Ecto neural progenitor cell (in vitro differentiated cells): ENCODE measurements around the gene ACSL3.
"Not testable (repeated sequence)": the region's sequence is repeated elsewhere in the genome, so short reads cannot be mapped to it uniquely, and the experiment has no call there.

Experiments
- DNase-seq: peaks from one replicate; pipeline ENCODE4 v3.0.0-alpha.2; 2018; ENCODE audit warnings: low spot score

Gene ACSL3

DNA sequence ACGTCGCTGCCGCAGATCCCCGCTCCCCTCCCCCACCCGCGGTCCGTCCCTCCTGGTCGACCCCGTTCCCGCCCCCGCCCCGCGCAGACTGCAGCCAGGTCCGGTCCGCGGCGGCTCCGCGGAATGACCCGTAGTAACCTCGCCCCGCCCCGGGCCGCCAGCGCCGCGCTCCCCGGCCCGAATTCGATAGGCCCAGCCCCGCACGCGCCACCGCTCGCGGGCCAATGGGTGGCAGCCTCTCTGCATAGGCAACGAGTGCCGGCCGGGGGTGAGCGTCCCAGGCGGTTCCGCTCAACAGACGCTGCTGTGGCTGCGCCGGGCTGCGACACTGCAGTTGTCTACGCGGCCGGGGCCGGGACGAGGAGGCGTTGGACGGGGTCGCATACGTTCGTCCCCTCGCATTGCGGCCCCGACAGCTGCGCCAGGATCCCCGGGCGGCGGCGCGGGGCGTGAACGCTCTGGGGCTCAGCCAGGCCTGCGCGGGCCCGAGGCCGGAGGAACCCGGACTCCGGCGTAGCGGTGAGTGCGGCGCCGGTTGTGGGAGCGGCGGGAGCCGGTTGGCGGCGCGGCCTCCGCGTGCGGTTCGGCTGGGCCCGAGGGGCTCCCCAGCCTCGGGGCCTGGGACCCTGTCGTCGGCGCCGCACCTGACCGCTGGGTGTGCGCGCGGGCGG is at the start of gene ACSL3:
ACSL3 (plus strand) TSS at position 297 of the 671 bp plus-strand sequence. CDS start 47,737 bp downstream, outside the sequence.
- DNase-seq: peak; percentile 99

GRCh38 chr2:222811828-222812227 is 49.0 kb upstream of the ACSL3 start:
- DNase-seq: no peak

- no peak for DNase-seq
These were observed 47.5 kb upstream of the ACSL3 start for GRCh38 chr2:222813177-222813843.

DNA sequence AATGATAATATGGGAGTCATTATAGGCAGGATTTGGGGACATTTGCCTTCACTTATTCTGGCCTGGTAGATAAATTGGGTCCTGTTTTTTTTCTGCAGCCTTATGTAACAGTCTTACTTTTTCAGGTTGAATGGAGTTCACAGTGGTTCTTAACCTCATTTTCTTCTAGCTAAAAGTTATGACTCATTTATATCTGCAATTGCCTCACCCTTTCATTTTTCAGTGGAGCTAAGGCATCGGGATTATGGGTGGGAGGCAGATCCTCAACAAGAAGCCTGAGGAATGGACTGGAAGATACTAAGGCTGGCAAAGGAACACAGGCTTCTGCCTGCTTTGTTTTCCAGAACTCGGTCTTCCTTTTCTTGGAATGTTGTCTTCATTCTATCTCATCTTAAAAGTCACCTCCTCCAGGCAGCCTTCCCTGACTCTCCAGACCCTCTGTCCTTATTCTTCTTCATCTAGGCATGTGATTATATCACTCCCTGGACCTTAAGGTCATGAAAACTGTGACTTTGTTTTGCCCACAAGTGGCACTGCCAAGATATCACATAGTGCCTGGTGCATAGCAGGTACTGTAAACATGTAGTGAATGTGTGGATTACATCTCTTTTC is 41.0 kb upstream of the ACSL3 start:
- DNase-seq: no peak

DNA sequence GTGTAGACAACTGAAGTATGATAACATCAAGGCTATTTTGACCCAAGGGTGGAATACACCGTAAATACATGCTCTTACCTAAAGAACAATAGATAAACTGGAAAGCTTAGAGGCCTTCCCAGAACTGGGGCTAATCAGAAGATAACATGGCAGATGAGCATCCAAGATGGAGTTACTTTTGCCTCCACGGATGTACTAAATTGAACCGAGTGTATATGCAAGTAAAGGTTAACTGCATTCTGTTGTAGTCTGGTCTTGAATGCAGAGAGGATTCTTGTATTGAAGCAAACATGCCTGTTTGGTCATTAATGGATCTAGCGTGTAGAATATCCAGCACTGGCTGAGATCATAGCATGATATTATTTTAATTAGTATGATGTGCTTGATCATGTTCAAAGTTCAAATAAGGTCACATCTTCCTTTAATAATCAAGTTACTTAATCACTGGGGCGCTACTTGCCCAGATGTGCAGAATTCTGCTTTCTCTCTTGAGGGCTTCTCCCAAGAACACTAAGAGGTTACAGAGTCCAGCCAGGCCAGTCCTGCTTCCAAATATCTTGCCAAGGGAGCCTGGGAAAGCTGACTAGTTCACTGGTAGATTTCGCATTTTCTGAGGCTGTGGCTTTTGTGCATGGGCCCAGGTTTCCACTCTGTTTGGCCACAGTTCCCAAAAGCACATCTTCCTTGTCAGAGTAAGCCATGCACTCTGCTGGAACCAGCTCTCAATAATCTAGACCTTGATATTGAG is 37.5 kb upstream of the ACSL3 start:
- DNase-seq: no peak

- DNase-seq: no peak
These were observed 35.8 kb upstream of the ACSL3 start for GRCh38 chr2:222825031-222825430.

DNA sequence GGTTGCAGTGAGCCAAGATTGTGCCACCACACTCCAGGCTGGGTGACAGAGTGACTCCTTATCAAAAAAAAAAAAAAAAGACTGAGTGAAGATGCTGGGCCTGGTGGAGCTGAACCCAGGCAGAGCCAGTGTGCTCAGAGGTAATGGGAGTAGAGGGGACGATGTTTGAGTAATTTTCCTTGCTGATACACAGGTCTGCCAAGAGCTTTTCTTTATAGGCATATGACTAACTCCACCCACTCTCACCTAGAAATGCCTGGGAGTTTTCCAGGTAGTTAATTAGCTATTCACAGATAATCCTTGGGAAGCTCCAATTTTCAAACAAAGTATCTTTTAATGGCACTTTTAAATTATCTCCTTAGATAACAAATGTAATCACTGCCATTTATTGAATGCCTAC is 33.4 kb upstream of the ACSL3 start:
- DNase-seq: no peak

- no peak for DNase-seq
These were observed 32.3 kb upstream of the ACSL3 start for GRCh38 chr2:222828572-222828971.

GRCh38 chr2:222830164-222830563 is 30.7 kb upstream of the ACSL3 start:
- no peak for DNase-seq

GRCh38 chr2:222833410-222833809 is 27.4 kb upstream of the ACSL3 start:
- no peak for DNase-seq

DNA sequence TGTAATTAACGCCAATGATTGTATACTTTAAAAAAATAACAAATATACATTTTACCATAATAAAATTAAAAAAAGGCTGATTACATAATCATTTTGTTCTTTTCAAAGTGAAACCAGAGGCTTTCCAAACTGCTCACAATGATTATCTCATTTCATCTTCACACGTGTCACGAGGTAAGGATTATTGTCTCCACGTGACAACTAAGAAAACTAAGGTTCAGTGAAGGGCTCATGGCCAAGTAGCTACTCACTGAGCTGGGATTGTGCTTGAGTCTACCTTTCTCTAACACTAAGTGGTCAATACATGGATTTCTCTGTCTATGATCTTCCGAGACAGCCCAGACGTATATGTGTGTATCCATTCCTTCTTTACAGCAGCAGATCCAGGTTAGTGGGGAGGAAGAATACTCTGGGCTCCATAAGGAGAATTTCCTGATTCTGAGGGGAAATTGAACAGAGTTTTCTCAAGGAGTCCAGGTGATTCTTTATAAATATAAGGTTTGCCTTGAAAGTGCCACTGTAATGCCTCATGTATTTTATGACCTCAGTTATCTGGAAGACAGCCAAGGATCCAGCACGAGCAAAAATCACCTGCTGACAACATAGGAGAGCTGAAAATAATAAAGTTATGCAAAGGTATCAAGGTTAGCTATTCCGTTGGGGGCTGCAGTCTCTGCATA is 25.6 kb upstream of the ACSL3 start:
- no peak for DNase-seq

- no peak for DNase-seq
These were observed 25.0 kb upstream of the ACSL3 start for GRCh38 chr2:222835823-222836151.

- DNase-seq: no peak
These were observed 23.2 kb upstream of the ACSL3 start for GRCh38 chr2:222837643-222838056.

DNA sequence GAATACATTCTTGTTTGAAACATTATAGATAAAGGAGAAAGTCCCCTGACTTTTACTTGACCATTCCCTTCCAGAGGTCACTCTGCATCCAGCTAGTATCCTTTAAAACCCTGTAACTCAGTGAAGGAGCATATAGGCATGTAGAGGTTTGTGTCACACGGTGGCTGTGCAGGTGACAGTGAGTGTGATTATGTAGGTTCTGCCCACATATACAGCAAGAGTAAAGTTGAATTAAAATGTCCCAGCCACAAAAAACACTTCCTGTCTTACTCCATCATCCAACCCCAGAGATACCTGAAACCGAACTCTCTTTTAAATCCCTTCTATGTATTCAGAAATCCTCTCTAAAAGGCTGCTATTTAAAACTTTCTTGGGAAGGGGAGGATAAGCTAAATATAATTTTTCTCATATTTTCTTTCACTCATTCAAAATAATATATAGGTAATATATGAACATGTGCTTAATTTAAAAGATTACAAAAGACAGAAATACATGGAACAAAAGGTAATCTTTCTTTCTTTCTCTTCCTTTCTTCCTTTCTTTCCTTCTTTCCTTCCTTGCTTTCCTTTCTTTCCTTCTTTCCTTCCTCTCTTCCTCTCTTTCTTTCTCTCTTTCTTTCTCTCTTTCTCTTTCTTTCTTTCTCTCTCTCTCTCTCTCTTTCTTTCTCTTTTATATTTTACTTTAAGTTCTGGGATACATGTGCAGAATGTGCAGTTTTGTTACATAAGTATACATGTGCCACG is 20.6 kb upstream of the ACSL3 start:
- no peak for DNase-seq

DNA sequence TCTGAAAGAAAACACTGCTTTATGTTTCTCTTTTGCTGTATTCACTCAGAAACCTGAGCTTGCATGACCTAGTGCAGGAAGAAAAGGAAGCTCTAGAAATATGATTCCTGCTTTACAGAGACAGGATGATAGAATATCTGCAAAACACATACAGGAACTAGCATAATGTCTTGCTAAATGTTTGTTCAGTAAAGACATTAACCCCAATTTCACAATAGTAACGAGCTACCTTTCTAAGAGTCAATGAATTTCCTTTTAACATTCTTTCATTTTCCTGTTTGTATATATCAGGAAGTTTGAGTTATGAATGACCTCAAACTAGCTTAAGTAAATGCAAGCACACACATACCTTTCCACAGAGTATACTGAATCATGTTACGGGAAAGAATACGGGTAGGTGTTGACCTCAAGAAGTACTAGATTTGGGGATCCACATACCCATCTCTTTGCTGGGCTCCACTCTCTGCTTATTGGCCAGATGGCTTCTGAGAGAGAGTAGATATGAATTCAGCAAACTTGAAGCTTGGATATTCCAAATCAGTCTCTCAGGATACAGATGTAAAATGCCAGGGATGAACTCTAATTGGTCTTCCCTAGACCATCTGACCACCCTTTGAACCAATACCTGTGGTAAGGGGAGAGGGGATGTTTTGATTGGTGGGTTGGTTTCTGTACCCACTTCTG is 18.2 kb upstream of the ACSL3 start:
- DNase-seq: no peak

DNA sequence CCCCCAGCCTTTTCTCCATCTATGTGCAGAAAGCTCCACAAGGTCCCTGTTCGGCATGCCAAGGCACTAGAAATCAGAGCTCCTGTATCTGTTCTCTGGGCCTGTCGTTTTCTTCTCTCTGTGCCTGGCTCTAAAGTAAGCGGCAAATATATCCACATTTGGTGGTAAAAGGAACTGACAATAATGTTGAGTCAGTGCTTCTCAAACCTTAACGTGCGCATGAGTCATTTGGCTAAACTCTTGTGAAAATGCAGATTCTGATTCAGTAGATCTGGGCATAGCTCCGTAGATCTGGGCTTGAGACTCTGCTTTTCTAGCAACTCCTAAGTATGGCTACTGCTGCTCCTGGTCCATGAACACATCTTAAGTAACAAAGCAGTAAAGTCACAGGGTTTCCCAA is 16.5 kb upstream of the ACSL3 start:
- no peak for DNase-seq

GRCh38 chr2:222845314-222845713 is 15.5 kb upstream of the ACSL3 start:
- DNase-seq: not testable (repeated sequence)

DNA sequence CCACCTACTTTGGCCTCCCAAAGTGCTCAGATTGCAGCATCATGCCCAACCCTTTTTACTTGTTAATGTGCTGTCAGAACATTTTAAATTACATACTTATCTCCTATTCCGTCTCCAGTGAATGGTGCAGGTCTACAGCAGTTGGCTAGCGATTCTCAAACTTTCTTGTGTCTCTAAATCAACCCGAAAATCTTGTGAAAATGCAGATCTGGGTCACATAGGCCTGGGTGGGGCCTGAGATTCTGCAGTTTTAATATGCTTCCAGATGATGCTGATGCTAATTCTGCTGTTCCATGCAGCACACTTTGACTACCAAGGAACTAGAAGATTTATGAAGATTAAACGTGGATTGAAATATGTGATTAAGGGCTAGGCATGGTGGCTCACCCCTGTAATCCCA is 14.8 kb upstream of the ACSL3 start:
- no peak for DNase-seq

- DNase-seq: not testable (repeated sequence)
These were observed 12.8 kb upstream of the ACSL3 start for GRCh38 chr2:222848031-222848430.

DNA sequence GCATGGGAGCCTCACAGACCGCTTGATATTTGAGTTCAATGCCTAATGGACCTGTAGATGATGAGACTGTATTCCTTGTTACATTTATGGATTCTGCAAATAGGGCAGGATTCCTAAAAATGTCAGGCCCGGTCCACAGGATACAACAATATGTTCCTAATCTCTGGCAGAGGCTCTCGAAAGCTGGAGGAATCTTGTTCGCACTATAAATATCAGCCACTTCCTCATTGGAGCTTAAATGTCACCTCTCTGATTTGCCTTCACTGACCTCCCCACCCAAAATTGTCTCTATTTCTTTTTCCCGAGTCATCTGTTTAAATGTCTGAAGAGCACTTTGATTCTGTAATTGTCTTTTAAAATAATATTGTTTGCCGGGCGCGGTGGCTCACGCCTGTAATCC is 12.0 kb upstream of the ACSL3 start:
- DNase-seq: no peak
